ENCODE data around the gene KLHL35. TPM values are rescaled to one million over a fixed set of nuclear protein-coding genes. Genes with fewer than 3 reads are reported as not detected.

KLHL35 gene
- total RNA-seq, 2 donors from 2014 or later = 0.20 to 1.4 TPM

GRCh38 chr11:75449271-75449670, 16.3 kb upstream of the KLHL35 start:
- DNase-seq (ENCODE audit: low spot score) = no peak
- H3K9me3 ChIP-seq = no peaks in the 10 kb centered on the region
- no peaks in the 10 kb centered on the region for H3K27me3 ChIP-seq
- H3K36me3 ChIP-seq = no peaks in the 10 kb centered on the region
- H3K4me3 ChIP-seq = no peak overlapping the region
- TF ChIP-seq CTCF (IDR thresholded peaks at IDR 0.05) = no peak
- H3K4me1 ChIP-seq = no peaks in the 10 kb centered on the region
- H3K27ac ChIP-seq = no peak overlapping the region

GRCh38 chr11:75447415-75447814, 14.4 kb upstream of the KLHL35 start:
- DNase-seq (ENCODE audit: low spot score) = no peak
- no peaks in the 10 kb centered on the region for H3K4me1 ChIP-seq
- H3K36me3 ChIP-seq = no peaks in the 10 kb centered on the region
- TF ChIP-seq CTCF (IDR thresholded peaks at IDR 0.05) = no peak
- no peak overlapping the region for H3K27ac ChIP-seq
- H3K27me3 ChIP-seq = no peaks in the 10 kb centered on the region
- no peaks in the 10 kb centered on the region for H3K9me3 ChIP-seq
- no peak overlapping the region for H3K4me3 ChIP-seq

DNA sequence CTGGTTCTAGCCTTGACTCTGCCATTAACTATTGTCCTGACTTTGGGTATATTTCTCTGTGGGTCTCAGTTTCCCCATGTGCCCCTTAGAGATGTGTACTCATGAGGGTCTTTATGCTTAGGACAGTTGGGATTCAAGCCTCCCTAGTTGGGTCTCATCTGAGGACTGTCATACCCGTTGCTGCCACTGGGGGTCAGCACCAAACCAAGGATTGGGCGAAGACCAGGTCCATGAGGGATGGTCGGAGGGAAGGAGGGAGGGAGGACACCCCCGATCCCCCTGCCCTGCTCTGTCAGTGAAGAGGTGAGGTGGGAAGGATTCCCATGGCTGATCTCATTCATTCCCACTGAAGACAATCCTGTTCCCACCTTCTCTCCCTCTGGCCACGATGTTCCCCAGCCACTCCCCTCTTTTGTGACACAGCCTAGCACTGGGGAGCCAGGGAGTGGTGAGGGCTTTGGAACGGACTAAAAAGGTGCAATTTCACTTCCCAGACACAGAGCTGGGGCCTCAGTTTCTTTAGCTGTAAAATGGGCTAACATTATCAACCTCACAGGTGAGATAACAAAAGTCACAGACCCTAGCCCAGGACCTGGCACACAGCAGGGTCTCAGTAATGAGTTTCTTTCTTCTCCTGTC, 12.4 kb upstream of the KLHL35 start:
- Histone ChIP-seq H3K27me3 (no peaks in the 10 kb centered on the region), H3K36me3 (no peaks in the 10 kb centered on the region), H3K9me3 (no peaks in the 10 kb centered on the region), H3K4me1 (no peaks in the 10 kb centered on the region), H3K4me3 (no peak overlapping the region), H3K27ac (no peak overlapping the region)
- peak; percentile 78 for DNase-seq (ENCODE audit: low spot score)
- TF ChIP-seq CTCF (IDR thresholded peaks at IDR 0.05) = peak; percentile 96 to 97

DNA sequence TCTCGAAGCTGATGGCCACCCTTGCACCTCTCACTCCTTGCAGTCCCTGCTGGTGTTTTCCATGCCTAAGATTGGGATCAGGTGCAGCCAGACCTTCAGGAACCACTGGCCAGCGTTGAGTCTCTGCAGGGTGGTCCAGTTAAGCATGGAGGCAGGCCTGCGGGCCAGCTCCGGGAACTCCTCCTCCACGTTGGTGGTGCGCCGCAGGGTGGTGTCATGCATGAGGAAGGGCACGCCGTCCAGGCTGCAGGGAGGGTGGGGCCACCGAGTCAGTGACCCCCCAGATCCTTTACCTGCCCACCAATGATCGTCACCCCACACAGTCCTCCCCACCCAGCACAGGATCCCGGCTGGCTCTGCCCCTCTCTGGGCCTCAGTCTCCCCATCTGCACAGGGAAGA, 10.0 kb upstream of the KLHL35 start:
- no peak overlapping the region for H3K27ac ChIP-seq
- H3K4me1 ChIP-seq = no peaks in the 10 kb centered on the region
- TF ChIP-seq CTCF (IDR thresholded peaks at IDR 0.05) = no peak
- no peak overlapping the region for H3K4me3 ChIP-seq
- H3K36me3 ChIP-seq = no peaks in the 10 kb centered on the region
- no peaks in the 10 kb centered on the region for H3K27me3 ChIP-seq
- DNase-seq (ENCODE audit: low spot score) = no peak
- no peaks in the 10 kb centered on the region for H3K9me3 ChIP-seq

DNA sequence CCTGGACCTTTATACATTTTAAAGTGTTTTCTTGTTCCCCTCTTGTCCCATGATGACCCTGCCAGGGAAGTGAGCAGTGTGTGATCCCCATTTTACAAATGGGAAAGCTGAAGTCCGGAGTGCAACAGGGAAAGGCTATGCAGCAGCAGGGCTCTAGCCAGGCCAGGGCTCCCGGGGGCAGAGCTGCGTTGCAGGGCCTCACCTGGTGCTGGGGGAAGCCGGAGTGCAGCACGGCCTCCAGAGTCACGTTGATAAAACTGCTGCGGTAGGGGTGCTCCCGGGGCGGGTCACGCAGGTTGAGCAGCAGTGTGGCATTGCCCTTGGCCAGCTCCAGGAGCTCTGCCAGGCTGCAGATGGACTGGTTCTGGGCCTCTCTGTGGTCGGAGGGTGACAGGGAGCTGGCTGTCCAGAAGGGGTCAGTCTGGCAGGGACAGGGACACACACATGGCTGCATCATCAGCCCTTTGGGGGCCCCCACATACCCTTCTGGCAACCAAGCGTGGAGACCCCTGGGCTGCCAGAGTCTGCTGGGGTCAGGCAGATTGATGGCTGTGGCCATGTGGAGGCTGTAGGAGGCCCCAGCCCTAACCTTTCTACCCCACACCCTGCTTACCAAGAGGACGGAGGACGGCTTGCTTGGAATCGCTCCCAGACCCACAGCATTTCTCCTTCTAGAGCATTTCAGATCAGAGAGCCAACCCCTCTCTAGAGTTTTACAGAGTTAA, 9.3 kb upstream of the KLHL35 start:
- Histone ChIP-seq H3K9me3 (no peaks in the 10 kb centered on the region), H3K27me3 (no peaks in the 10 kb centered on the region), H3K4me3 (no peak overlapping the region), H3K4me1 (no peaks in the 10 kb centered on the region), H3K27ac (no peak overlapping the region), H3K36me3 (no peaks in the 10 kb centered on the region)
- no peak for TF ChIP-seq CTCF (IDR thresholded peaks at IDR 0.05)
- DNase-seq (ENCODE audit: low spot score) = no peak

DNA sequence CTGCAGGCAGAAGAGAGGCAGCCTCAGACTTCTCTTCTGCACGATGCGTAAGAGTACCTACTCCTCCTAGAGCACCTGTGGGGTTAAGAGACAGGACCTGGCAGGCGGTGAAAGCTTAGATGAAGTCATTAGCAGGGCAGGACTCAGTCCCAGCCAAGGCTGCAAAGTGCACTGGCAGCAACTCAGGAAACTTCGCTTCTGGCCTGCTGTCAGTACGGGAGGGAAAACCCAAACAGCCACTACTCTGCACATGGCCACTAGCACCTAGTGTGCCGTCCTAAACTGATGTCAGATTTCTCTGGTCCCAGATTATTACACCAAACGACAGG, 8.8 kb upstream of the KLHL35 start:
- H3K27me3 ChIP-seq = no peaks in the 10 kb centered on the region
- no peaks in the 10 kb centered on the region for H3K36me3 ChIP-seq
- no peak for DNase-seq (ENCODE audit: low spot score)
- no peak for TF ChIP-seq CTCF (IDR thresholded peaks at IDR 0.05)
- no peaks in the 10 kb centered on the region for H3K4me1 ChIP-seq
- no peak overlapping the region for H3K4me3 ChIP-seq
- H3K9me3 ChIP-seq = no peaks in the 10 kb centered on the region
- H3K27ac ChIP-seq = no peak overlapping the region

Measured in right atrium auricular region (tissue), 2 donors.